GM12892 (cell line): ENCODE data around the gene SOAT1.

Experiments
- POLR2A ChIP-seq: IDR thresholded peaks from 2 replicates; pipeline ENCODE4 v1.6.1; 2011; ENCODE audit warnings: low read depth, low read length, control low read depth
- POLR2AphosphoS5 ChIP-seq: IDR thresholded peaks from 2 replicates; pipeline ENCODE4 v1.6.1; 2011; ENCODE audit warnings: low read depth, low read length, control low read depth
- TAF1 ChIP-seq: IDR thresholded peaks from 2 replicates; pipeline ENCODE4 v1.6.1; 2011; ENCODE audit warnings: low read depth, mild to moderate bottlenecking, control low read depth, low read length, borderline replicate concordance

GRCh38 chr1:179263121-179263520 lies 30.5 kb upstream of the SOAT1 start:
- TF ChIP-seq POLR2A (no peak), POLR2AphosphoS5 (no peak), TAF1 (no peak)
